AG20443 (cell line): ENCODE results near the gene TUBA1B.
"Not testable (repeated sequence)": the region's sequence is repeated elsewhere in the genome, so short reads cannot be mapped to it uniquely, and the experiment has no call there.

Source experiments
- DNase-seq: peaks from one replicate; pipeline ENCODE4 v3.0.0; 2012; ENCODE audit warnings: low spot score, mixed read lengths

Gene TUBA1B

DNA sequence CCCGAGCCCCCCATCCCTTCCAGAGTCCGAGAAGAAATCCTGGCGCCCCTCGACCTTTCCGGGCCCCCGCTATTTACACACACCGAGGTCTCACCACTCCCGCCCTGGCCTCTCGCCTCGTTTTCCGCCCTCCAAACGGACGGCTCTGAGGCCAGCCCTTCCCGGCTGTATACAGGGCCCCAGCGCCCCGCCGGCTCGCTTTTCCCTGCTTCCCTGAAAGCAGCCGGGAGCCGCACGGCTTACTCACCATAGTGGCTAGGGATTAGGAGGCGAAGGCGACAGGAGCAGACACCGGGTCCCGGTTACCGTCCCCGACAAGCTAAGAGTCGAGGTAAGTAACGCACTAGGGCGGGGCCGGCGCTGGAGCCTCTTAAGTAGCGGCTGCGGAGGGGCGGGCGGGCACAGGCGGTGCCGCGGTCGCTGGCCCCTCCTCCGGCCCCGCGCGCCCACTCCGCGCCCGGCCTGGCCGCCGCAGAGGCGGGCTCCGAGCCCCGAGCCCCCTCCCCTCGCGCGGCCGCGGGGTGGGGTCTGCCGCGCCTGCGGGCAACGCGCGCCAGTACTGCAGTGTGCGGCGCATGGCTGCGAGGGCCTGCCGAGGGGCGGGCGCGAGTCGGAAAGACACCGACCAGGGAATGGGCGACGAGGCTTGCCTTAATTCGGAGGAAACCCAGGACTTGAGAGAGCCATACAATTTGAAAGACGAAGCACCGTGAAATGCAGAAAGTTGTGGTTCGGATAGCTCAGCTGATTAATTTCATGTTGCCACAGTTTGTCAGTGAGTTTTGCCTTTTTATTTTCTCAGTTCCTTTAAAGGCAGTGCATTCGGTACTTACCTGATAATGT is at the start of gene TUBA1B:
Gene TUBA1B (minus strand): TSS at position 345 of the 843 bp plus-strand sequence. CDS start 95 bp downstream, at position 250.
- DNase-seq = peak; percentile 97

DNA sequence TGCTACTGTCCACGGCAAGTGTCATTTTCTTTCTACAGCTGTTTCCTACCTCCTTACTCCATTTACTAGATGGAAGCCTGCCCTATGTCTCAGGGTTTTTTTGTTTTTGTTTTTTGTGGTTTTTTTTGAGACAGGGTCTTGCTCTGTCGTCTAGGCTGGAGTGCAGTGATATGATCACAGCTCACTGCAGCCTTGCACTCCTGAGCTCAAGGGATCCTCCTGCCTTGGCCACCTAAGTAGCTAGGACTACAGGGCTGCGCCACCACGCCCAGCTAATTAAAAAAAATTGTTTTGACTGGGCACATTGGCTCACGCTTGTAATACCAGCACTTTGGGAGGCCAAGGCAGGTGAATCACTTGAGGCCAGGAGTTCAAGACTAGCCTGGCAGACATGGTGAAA is 43.0 kb upstream of the TUBA1B start:
- no peak for DNase-seq

DNA sequence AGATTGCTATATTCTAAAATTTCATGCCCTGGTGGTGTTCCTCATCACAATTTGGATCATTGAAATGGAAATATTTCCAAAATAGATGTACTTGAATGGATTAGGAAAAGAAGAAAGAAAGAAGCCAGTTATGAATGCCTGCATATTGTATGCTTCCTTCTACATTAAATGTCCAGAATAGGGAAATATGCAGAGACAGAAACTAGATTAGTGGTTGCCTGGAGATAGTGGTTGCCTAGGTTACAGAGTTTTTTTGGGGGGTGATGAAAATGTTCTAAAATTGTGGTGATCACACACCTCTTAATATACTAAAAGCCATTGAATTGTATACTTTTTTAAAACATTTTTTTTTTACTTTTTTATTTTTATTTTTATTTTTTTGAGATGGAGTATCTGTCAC is 39.7 kb upstream of the TUBA1B start:
- DNase-seq = no peak

DNA sequence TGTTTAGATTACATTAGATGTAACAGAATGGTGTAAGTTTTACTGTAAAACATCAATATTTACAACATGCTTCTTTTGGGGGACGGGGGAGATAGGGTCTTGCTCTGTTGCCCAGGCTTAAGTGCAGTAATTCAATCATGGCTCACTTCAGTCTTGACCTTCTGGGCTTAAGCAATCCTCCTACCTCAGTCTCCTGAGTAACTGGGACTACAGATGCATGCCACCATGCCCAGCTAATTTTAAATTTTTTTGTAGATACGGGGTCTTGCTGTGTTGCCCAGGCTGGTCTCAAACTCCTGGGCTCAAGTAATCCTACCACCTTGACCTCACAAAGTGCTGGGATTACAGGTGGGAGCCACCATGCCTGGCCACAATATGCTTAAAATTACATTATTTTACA is 33.9 kb upstream of the TUBA1B start:
- no peak for DNase-seq

DNA sequence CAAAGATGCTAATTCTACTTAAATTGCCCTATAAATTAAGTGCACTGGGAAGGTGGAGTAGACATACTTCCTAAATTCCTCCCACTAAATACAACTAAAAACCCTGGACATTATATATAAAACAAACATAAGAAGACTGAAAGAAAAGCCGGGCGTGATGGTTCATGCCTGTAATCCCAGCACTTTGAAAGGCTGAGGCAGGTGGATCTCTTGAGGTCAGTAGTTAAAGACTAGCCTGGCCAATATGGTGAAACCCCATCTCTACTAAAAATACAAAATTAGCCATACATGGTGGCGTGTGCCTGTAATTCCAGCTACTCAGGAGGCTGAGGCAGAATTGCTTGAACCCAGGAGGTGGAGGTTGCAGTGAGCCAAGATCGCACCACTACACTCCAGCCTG is 30.7 kb upstream of the TUBA1B start:
- not testable (repeated sequence) for DNase-seq

GRCh38 chr12:49161092-49161795 is 30.0 kb upstream of the TUBA1B start:
- no peak for DNase-seq

DNA sequence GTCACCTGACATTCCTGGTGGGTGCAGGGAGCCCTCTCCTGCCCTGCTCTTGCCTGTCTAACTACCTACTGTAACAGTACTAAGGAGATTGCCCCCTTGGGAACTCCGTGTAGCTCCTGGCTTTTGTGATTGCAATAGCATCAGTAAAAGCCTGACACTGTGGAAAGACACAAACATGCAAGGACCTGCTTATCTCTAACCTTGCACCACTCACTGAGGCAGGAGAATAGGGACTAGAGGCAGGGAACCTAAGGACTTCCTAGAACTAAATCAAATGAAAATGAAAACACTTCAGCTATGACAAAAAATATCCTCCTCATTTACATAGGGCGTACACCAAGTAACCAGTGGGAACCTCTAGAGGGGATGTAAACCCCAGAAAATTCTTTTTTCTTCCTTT is 29.2 kb upstream of the TUBA1B start:
- no peak for DNase-seq

DNA sequence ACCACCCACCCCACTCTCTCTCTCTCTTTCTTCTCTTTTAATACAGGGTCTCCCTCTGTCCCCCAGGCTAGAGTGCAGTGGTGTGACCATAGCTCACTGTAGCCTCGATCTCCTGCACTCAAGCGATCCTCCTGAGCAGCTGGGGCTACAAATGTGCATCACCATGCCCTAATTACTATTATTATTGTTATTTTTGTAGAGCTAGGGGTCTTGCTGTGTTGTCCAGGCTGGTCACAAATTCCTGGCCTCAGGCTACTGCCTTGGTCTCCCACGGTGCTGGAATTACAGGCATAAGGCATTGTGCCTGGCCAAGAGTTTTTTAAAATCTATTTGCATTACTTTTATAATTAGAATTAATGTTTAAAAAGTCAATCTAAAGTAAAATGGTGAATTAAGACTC is 23.0 kb upstream of the TUBA1B start:
- DNase-seq = no peak

DNA sequence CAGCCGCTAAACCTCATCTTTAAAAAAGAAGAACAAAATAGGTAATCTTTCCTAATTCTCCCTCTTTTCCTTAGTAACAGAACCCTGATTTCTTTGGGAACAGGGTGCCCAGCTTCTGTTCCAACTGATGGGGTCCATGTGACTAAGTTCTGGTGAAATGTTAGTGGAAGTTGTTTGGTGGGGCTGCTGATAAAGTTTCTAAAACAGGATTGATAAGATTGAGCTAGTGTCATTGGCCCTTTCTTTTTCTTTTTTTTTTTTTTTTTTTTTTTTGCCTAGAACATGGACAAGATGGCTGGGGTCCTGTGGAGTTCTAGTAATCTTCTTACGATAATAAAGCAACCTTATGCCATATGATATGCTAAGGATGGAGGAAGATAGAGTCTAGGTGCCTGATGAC is 16.2 kb upstream of the TUBA1B start:
- DNase-seq = no peak

- DNase-seq = peak; percentile 21
These were observed 15.2 kb upstream of the TUBA1B start for GRCh38 chr12:49146406-49146805.

DNA sequence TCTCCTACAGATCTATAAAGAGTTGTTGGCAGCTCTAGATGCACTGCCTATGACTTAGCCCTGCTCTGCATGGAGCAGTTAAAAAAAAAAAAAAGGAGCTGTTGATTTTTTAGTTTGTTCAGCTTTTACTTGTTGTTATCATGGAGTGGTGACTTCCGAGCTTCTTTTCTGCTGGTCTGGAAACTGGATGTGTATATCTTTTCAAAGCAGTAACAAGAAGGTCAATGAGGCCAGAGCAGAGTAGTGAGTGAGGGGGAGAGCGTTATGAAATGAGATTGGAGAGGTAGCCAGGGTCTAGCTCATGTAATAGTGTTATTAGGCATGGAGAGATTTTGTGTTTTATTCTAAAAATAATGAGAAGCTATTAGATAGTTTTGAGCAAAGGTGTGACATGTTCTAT is 13.2 kb upstream of the TUBA1B start:
- DNase-seq = no peak

- no peak for DNase-seq
These were observed 7.8 kb upstream of the TUBA1B start for GRCh38 chr12:49138999-49139398.

GRCh38 chr12:49138587-49138986 is 7.4 kb upstream of the TUBA1B start:
- no peak for DNase-seq

- no peak for DNase-seq
These were observed 6.3 kb upstream of the TUBA1B start for GRCh38 chr12:49137476-49137875.

DNA sequence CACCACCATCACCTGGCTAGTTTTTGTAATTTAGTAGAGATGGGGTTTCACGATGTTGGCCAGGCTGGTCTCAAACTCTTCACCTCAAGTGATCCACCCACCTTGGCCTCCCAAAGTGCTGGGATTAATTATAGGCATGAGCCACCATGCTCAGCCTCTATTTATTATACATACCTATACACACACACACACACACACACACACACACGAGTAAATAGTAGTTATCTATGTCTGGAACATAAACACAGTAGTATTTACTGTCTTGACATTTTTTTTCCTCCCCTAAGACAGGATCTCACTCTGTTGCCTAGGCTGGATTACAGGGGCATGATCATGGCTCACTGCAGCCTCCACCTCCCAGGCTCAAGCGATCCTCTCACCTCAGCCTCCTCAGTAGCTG is 5.8 kb upstream of the TUBA1B start:
- DNase-seq = not testable (repeated sequence)

DNA sequence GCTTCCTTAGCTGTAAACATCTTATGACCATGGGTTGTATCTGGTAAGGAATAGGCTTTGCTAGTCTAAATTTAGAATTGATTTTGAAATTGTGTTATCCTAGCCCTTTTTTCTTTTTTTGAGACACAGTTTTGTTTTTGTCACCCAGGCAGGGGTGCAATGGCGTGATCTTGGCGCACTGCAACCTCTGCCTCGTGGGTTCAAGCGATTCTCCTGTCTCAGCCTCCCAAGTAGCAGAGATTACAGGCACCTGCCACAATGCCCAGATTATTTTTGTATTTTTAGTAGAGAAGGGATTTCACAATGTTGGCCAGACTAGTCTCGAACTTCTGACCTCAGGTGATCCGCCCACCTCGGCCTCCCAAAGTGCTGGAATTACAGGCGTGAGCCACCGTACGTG is 2.4 kb upstream of the TUBA1B start:
- DNase-seq = no peak

GRCh38 chr12:49133014-49133413 is 1.8 kb upstream of the TUBA1B start:
- no peak for DNase-seq

GRCh38 chr12:49131894-49132461 is 783 bp upstream of the TUBA1B start:
- DNase-seq = peak; percentile 16

DNA sequence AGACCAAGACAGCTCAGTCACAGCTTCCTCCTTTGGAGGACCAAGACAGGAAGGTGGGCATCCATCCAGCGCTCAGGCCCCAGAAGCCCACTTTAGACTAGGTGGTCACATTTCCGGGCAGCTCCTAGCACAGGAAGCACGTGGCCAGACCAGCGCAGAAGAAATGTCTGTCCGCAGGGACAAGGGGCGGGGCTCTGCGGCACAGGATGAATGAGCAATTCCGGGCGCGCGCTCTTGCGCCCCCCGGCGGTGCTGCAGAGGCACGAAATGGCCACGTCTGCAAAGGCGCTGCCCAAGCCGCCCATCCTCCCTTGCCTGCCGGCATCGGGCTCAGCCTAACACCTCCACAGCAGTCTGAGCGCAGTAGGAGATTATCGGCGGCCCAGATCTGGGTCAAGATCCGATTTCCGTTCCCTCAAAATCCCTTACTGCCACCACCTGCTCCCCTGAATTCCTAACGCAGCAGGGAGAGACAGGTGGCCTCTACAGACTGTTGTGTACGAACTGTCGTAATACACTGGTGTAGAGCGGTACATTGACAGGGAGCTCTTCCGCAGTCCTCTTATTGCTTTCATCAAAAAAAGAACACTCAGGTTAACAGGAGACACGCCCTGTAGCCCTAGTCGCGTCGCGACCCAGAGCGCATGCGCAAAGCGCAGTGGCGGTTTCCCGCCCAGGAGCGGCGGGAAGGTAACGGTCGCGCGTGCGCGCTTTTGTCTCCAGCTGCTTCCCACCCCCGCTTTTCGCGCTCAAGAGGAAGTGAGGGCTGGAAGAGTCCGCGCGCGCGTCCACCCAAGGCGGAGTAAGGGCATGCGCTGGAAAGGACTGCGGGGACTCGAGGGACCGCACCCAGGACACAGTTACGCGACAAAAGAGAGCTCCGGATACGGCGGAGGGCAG is 794 bp downstream of the TUBA1B start:
- DNase-seq = peak; percentile 97

DNA sequence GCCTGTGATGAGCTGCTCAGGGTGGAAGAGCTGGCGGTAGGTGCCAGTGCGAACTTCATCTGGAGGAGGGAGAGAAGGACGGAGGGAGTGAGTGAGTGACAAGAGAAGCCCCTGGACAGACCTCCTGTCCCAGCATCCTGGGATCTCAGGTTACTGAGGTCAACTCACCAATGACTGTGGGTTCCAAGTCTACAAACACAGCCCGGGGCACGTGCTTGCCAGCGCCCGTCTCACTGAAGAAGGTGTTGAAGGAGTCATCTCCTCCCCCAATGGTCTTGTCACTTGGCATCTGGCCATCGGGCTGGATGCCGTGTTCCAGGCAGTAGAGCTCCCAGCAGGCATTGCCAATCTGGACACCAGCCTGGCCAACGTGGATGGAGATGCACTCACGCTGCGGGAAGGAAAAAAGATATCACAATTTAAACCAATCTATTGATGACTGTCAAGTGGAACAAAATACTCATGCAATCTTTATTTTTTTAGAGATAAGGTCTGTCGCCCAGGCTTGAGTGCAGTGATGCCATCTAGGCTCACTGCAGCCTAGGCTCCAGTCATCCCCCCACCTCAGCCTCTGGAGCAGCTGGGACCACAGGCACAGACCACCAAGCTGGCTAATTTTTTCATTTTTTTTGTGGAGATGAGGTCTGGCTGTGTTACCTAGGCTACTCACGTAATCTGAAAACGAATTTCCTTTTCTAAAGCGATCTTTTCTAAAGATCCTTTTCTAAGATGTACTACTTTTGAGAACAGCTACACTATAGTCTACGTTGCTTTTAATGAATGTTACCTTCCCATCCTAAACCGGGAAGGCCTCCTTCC is 1.7 kb downstream of the TUBA1B start:
- no peak for DNase-seq

GRCh38 chr12:49127971-49128370 is 3.2 kb downstream of the TUBA1B start:
- DNase-seq = not testable (repeated sequence)
